ENCODE results near the gene CHMP2A. TPM values are rescaled to one million over a fixed set of nuclear protein-coding genes. Genes with fewer than 3 reads are reported as not detected.

CHMP2A gene
- total RNA-seq, 4 donors from 2014 or later = 24.7 to 194 (median 141) TPM

DNA sequence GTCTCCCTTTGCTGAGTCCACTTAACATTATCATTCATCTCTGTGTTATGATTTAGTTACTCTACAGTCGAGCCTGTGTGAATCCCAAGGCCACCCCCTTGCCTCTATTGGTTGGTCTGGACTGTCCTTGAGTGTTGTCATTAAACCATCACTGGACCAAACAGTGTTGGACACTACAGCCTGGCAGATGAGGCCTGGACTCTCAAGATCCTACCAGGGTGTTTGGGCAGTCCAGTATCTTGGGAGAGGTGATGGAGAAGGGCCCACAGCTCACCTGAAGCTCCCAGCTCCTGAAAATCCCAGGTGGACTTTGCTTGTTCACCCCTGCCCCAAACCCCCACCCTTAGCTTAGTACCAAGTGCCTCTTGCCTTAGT, 3.8 kb downstream of the CHMP2A start:
- in situ Hi-C loops (cut with MboI; ENCODE audit: low pct_ligation_motif_present in 1 of 4, low pct_unique_long_range_greater_than_20kb in 1 of 4, low sequenced_read_pairs in 3 of 4) = no loop called here
- Histone ChIP-seq H3K4me1 (peaks cover 27 to 36% (median 28%) of the 10 kb centered on the region in 4 donors), H3K27ac (no peak overlapping the region), H3K4me3 (no peak overlapping the region), H3K27me3 (no peaks in the 10 kb centered on the region), H3K36me3 (peaks cover 0 to 51% (median 22%) of the 10 kb centered on the region in 4 donors), H3K9me3 (no peaks in the 10 kb centered on the region)
- intact Hi-C loops (cut with DNase I; ENCODE audit: low total_unique reads) = no loop called here
- 47 to 63% methylated on average over 1 of the region's 1 CpG for WGBS, 2 donors (ENCODE audit: low coverage in 1 of 2)
- DNase-seq = no peak
- TF ChIP-seq POLR2AphosphoS5 (IDR thresholded peaks at IDR 0.05) = no peak
- TF ChIP-seq, protein P1, sequence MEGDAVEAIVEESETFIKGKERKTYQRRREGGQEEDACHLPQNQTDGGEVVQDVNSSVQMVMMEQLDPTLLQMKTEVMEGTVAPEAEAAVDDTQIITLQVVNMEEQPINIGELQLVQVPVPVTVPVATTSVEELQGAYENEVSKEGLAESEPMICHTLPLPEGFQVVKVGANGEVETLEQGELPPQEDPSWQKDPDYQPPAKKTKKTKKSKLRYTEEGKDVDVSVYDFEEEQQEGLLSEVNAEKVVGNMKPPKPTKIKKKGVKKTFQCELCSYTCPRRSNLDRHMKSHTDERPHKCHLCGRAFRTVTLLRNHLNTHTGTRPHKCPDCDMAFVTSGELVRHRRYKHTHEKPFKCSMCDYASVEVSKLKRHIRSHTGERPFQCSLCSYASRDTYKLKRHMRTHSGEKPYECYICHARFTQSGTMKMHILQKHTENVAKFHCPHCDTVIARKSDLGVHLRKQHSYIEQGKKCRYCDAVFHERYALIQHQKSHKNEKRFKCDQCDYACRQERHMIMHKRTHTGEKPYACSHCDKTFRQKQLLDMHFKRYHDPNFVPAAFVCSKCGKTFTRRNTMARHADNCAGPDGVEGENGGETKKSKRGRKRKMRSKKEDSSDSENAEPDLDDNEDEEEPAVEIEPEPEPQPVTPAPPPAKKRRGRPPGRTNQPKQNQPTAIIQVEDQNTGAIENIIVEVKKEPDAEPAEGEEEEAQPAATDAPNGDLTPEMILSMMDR (IDR thresholded peaks at IDR 0.05) = no peak
- TF ChIP-seq EP300 (IDR thresholded peaks at IDR 0.05; ENCODE audit: low read depth) = no peak
- no peak for TF ChIP-seq POLR2A (IDR thresholded peaks at IDR 0.05)

- Histone ChIP-seq H3K9me3 (no peaks in the 10 kb centered on the region), H3K4me3 (no peak overlapping the region), H3K27me3 (no peaks in the 10 kb centered on the region), H3K27ac (no peak overlapping the region), H3K36me3 (peaks cover 0 to 49% (median 20%) of the 10 kb centered on the region in 4 donors), H3K4me1 (peaks cover 30 to 36% (median 31%) of the 10 kb centered on the region in 4 donors)
- 76 to 84% methylated on average over 5 to 13 of the region's 13 CpGs for WGBS, 2 donors (ENCODE audit: low coverage in 1 of 2)
- in situ Hi-C loops (cut with MboI; ENCODE audit: low pct_ligation_motif_present in 1 of 4, low pct_unique_long_range_greater_than_20kb in 1 of 4, low sequenced_read_pairs in 3 of 4) = no loop called here
- intact Hi-C loops (cut with DNase I; ENCODE audit: low total_unique reads) = no loop called here
- no peak for DNase-seq
- TF ChIP-seq POLR2A (IDR thresholded peaks at IDR 0.05) (no peak), POLR2AphosphoS5 (IDR thresholded peaks at IDR 0.05) (no peak), EP300 (IDR thresholded peaks at IDR 0.05; ENCODE audit: low read depth) (no peak)
- TF ChIP-seq, protein P1 (IDR thresholded peaks at IDR 0.05) = no peak
Measured at GRCh38 chr19:58550362-58551122, 4.4 kb downstream of the CHMP2A start.

DNA sequence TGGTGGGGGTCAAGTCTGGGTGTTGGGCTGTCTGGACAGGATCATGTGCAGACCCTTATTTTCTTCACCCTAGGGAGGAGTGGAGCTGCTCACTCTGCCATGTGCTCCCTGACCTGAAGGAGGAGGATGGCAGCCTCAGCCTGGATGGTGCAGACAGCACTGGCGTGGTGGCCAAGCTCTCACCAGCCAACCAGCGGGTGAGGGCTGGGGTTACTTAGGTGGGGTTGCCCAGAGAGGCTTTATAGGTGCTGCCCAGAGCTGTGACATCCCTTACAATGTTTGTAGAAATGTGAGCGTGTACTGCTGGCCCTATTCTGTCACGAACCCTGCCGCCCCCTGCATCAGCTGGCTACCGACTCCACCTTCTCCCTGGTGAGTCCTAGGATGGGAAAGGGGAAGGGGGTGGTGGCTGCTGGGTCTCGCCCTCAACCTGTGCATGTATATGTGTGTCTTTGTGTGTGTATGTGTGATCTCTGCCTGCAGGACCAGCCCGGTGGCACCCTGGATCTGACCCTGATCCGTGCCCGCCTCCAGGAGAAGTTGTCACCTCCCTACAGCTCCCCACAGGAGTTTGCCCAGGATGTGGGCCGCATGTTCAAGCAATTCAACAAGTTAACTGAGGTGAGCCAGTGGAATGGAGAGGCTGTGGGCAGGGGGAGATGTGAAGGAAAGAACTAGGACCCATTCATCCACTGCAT, 5.1 kb downstream of the CHMP2A start:
- no peak for DNase-seq
- Histone ChIP-seq H3K4me3 (no peak overlapping the region), H3K9me3 (no peaks in the 10 kb centered on the region), H3K4me1 (peaks cover 28 to 37% (median 31%) of the 10 kb centered on the region in 4 donors), H3K27me3 (no peaks in the 10 kb centered on the region), H3K36me3 (peaks cover 0 to 49% (median 20%) of the 10 kb centered on the region in 4 donors), H3K27ac (no peak overlapping the region)
- intact Hi-C loops (cut with DNase I; ENCODE audit: low total_unique reads) (no loop called here), in situ Hi-C loops (cut with MboI; ENCODE audit: low pct_ligation_motif_present in 1 of 4, low pct_unique_long_range_greater_than_20kb in 1 of 4, low sequenced_read_pairs in 3 of 4) (no loop called here)
- TF ChIP-seq POLR2A (IDR thresholded peaks at IDR 0.05) (no peak), EP300 (IDR thresholded peaks at IDR 0.05; ENCODE audit: low read depth) (no peak), POLR2AphosphoS5 (IDR thresholded peaks at IDR 0.05) (no peak)
- TF ChIP-seq, protein P1 (IDR thresholded peaks at IDR 0.05) = no peak
- WGBS, 2 donors (ENCODE audit: low coverage in 1 of 2) = 82 to 88% methylated on average over 3 to 11 of the region's 11 CpGs

GRCh38 chr19:58548859-58549663, 5.8 kb downstream of the CHMP2A start:
- no peak overlapping the region for H3K27ac ChIP-seq
- in situ Hi-C loops (cut with MboI; ENCODE audit: low pct_ligation_motif_present in 1 of 4, low pct_unique_long_range_greater_than_20kb in 1 of 4, low sequenced_read_pairs in 3 of 4) = no loop called here
- H3K9me3 ChIP-seq = no peaks in the 10 kb centered on the region
- no peak overlapping the region for H3K4me3 ChIP-seq
- no peaks in the 10 kb centered on the region for H3K27me3 ChIP-seq
- H3K36me3 ChIP-seq = peaks cover 0 to 49% (median 20%) of the 10 kb centered on the region in 4 donors
- WGBS, 2 donors (ENCODE audit: low coverage in 1 of 2) = 89% methylated on average over 20 of the region's 20 CpGs; no CpG with 5 or more reads in 1 of the 2 donors
- TF ChIP-seq POLR2AphosphoS5 (IDR thresholded peaks at IDR 0.05) (no peak), EP300 (IDR thresholded peaks at IDR 0.05; ENCODE audit: low read depth) (no peak), POLR2A (IDR thresholded peaks at IDR 0.05) (no peak)
- TF ChIP-seq, protein P1 (IDR thresholded peaks at IDR 0.05) = no peak
- peaks cover 26 to 33% (median 27%) of the 10 kb centered on the region in 4 donors for H3K4me1 ChIP-seq
- intact Hi-C loops (cut with DNase I; ENCODE audit: low total_unique reads) = no loop called here
- DNase-seq = no peak
